Stimulated activated CD8-positive, alpha-beta memory T cell treated with anti-CD3 and anti-CD28 coated beads, Interleukin-4, amount 100 ng/mL, for 48 hours (primary cell): ENCODE data around the gene NR2F2.

Experiments used
- DNase-seq: peaks from one replicate; pipeline ENCODE4 v3.0.0-alpha.2; 2020

The NR2F2 gene

GRCh38 chr15:96343113-96344059 lies 12.9 kb downstream of the NR2F2 start:
- no peak for DNase-seq

GRCh38 chr15:96344060-96344705 lies 13.7 kb downstream of the NR2F2 start:
- DNase-seq = no peak

- DNase-seq = no peak
Observed at GRCh38 chr15:96344706-96345559, 14.4 kb downstream of the NR2F2 start.

- DNase-seq = no peak
Observed at GRCh38 chr15:96345560-96346399, 15.3 kb downstream of the NR2F2 start.

- no peak for DNase-seq
Observed at GRCh38 chr15:96346409-96346970, 16.0 kb downstream of the NR2F2 start.

- DNase-seq = no peak
Observed at GRCh38 chr15:96347181-96348111, 16.9 kb downstream of the NR2F2 start.

GRCh38 chr15:96348112-96349027 lies 17.9 kb downstream of the NR2F2 start:
- DNase-seq = no peak

GRCh38 chr15:96349034-96349856 lies 18.7 kb downstream of the NR2F2 start:
- DNase-seq = no peak

- no peak for DNase-seq
Observed at GRCh38 chr15:96349857-96350720, 19.6 kb downstream of the NR2F2 start.

- DNase-seq = no peak
Observed at GRCh38 chr15:96350934-96351724, 20.6 kb downstream of the NR2F2 start.

- DNase-seq = no peak
Observed at GRCh38 chr15:96351761-96352603, 21.5 kb downstream of the NR2F2 start.

GRCh38 chr15:96352604-96353405 lies 22.3 kb downstream of the NR2F2 start:
- no peak for DNase-seq

GRCh38 chr15:96353416-96353929 lies 23.0 kb downstream of the NR2F2 start:
- no peak for DNase-seq

- no peak for DNase-seq
Observed at GRCh38 chr15:96353930-96354730, 23.6 kb downstream of the NR2F2 start.
